ENCODE measurements around the gene OR1L4.

The OR1L4 gene, protein sequence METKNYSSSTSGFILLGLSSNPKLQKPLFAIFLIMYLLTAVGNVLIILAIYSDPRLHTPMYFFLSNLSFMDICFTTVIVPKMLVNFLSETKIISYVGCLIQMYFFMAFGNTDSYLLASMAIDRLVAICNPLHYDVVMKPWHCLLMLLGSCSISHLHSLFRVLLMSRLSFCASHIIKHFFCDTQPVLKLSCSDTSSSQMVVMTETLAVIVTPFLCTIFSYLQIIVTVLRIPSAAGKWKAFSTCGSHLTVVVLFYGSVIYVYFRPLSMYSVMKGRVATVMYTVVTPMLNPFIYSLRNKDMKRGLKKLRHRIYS

DNA sequence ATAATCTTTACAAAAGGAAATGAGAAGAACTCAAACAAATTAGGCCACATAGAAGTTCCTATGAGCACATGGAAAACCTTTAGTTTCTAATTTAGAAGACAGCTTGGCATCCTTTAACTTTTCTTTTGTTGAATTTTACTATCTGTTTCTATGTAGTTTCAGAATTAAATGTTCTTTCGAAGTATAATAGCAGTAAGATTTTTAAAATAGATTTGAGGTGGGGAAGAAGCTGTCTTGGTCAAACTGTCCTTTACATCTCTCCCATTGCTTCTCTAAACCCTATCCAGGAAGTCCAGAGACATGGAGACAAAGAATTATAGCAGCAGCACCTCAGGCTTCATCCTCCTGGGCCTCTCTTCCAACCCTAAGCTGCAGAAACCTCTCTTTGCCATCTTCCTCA lies at the start of gene OR1L4:
Gene OR1L4 (plus strand): TSS at position 301 of the 400 bp plus-strand sequence. CDS start 0 bp downstream, at position 301.
- no peak for DNase-seq

DNA sequence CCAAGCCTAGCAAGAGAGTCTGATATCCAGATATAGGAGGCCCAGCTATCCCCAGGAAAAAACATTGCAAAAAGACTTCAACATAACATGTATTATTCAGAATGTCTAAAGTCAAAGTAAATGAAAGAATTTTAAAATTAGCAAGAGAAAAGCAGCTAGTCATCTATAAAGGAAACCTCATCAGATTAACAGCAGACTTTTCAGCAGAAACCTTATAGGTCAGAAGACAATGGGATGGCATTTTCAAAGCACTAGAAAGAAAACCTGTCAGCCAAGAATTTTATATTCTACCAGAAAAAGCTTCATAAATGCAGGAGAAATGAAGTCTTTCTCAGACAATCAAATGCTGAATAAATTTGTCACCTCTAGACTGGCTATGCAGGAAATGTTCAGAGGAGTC lies 38.9 kb upstream of the OR1L4 start:
- DNase-seq, result no peak

DNA sequence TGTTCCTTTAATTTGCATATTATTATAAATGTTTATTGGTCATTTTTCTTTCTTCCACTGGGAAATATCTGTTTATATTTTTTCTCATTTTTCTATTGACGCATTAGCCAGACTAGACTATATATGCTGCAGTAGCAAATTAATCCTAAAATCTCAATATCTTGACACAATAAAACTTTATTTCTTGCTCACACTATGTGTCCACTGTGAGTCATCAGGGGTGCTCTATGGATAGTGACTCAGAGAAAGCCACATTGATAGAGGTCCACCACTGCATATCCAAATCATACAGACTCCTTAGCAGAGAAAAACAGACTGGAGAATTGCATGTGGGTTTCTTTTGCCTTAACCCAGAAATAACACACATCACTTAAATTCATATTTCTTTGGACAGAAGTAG lies 28.1 kb upstream of the OR1L4 start:
- no peak for DNase-seq

DNA sequence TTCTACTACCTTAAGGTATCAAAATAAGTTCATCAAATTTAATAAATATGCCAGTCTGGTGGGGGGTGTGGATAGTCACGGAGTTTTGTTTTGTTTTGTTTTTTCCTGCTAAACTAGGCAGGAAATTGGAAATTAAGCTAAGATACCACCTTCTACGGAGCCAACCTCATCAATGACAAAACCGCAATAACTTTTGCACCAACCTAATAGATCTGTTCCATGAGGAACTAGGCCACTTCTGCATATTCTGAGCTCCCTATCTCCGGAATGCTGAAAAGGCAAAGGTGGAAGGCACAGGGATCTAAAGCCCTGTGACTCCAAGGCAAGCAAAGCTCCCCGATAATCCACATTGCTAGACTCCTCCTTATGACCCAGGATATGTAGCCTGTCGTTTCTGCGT lies 5.8 kb upstream of the OR1L4 start:
- DNase-seq, result no peak

DNA sequence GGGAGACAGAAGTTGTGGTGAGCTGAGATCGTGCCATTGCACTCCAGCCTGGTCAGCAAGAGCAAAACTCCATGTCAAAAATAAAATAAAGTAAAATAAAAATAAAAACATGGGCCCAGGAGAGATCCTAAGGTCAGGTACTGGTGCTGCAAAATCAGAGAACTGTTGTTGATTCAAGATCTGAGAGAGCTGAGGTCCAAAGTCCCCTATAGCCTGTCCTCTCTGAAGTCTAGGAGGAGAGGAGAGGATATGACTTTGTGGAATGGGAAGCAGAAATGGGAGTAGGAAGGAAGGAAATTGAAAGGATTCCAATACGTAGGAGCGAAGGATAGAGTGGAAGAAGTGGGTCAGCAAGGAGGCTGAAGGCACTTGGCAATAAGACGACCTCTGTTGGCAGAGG lies 4.6 kb upstream of the OR1L4 start:
- no peak for DNase-seq

DNA sequence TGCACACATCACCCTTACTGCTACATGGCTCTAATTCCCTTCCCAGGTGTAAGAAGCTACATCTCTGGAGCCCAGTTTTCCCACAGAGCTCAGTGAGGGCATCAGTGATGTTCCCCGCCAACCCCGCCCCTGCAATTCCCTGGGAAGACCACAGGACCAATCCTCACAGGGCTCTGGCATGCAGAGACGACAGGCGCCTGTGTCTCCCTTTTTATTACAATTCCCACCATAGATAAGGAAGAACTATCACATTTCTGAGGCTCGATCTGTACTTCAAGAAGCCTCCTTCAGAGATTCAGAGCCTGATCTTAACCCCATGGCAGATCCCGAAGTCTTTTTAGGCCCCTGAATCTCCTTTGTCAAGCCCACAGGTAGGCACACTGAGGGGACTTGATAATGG lies 18.2 kb downstream of the OR1L4 start, which contains the start of gene OR1L6:
Gene OR1L6 (plus strand): TSS at position 301 of the 400 bp plus-strand sequence. CDS start 7,545 bp downstream, outside the sequence.
- DNase-seq, result no peak

DNA sequence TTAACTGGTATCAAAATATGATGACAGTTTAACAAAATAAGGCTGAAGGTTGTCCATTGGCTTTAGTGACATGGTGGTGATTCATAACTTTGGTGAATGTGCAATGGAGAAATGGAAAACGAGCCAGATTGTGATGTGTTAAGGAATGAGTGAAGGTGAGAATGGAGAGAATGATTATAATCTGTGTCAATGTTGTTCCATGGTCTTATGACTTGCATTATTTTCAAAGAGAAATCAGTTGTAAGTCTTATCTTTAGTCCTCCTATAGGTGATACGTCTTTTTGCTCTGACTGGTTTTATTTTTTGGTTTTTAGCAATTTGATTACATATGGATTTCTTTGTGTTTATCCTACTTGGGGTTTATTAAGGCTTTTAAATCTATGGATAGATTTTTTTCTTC lies 31.0 kb downstream of the OR1L4 start:
- DNase-seq, result no peak

DNA sequence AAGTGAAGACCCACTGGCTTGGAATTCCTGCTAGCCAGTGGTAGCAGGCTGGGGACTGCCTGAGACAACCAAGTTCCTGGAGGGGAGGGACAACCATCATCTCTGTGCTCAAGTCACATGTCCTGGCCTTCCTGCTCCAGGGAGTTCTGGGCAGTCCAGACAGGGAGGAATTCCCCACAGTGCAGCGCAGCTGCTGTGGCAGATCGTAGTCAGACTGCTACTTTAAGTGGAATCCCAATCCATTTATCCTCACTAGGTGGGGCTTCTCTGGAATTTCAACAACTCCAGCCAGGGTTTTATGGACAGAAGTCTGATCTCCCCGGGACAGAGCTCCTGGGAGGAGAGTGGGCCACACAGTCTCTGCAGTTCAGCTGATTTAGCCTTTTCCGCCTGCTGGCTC lies 44.0 kb downstream of the OR1L4 start:
- DNase-seq, result no peak
